Endodermal cell (in vitro differentiated cells): ENCODE measurements around the gene PRR14L. TPM values are rescaled to one million over a fixed set of nuclear protein-coding genes. Genes with fewer than 3 reads are reported as not detected.

Experiments
- DNase-seq: peaks from one replicate; pipeline ENCODE4 v3.0.0-alpha.2; 2017
- H3K27ac ChIP-seq: 2 replicates; pipeline ENCODE4 v1.5.1; 2013; ENCODE audit warnings: mild to moderate bottlenecking, low read depth, low read length, moderate library complexity
- H3K27me3 ChIP-seq: 2 replicates; pipeline ENCODE4 v1.6.1; 2013; ENCODE audit warnings: mild to moderate bottlenecking, low read length, moderate library complexity; ENCODE audit not compliant: insufficient read depth, control insufficient read depth, poor library complexity, severe bottlenecking
- H3K36me3 ChIP-seq: 2 replicates; pipeline ENCODE4 v1.7.0; 2013; ENCODE audit warnings: mild to moderate bottlenecking, low read length, moderate library complexity; ENCODE audit not compliant: control insufficient read depth, insufficient read depth
- H3K4me1 ChIP-seq: one replicate; pipeline ENCODE4 v1.7.0; 2013; ENCODE audit warnings: low read length; ENCODE audit not compliant: control insufficient read depth, insufficient read depth
- H3K4me3 ChIP-seq: 2 replicates; pipeline ENCODE4 v1.5.1; 2013; ENCODE audit warnings: mild to moderate bottlenecking, low read length, moderate library complexity
- H3K9ac ChIP-seq: 2 replicates; pipeline ENCODE4 v1.6.1; 2013; ENCODE audit warnings: mild to moderate bottlenecking, low read length, moderate library complexity; ENCODE audit not compliant: poor library complexity, severe bottlenecking; ENCODE audit errors: extremely low read depth
- H3K9me3 ChIP-seq: 2 replicates; pipeline ENCODE4 v1.6.1; 2013; ENCODE audit warnings: mild to moderate bottlenecking, low read length, moderate library complexity; ENCODE audit not compliant: control insufficient read depth
- H3K27ac Mint-ChIP-seq: 2 replicates; pipeline ENCODE4 v1.8.0; 2020; ENCODE audit warnings: mixed read lengths
- H3K27me3 Mint-ChIP-seq: 2 replicates; pipeline ENCODE4 v1.8.0; 2021; ENCODE audit warnings: mild to moderate bottlenecking, mixed read lengths; ENCODE audit not compliant: insufficient read depth
- H3K36me3 Mint-ChIP-seq: 2 replicates; pipeline ENCODE4 v1.8.0; 2020; ENCODE audit warnings: low read depth, mixed read lengths
- H3K4me1 Mint-ChIP-seq: 2 replicates; pipeline ENCODE4 v1.8.0; 2020; ENCODE audit warnings: mixed read lengths
- H3K4me3 Mint-ChIP-seq: 2 replicates; pipeline ENCODE4 v1.8.0; 2020; ENCODE audit warnings: mild to moderate bottlenecking, moderate library complexity, mixed read lengths
- H3K9me3 Mint-ChIP-seq: 2 replicates; pipeline ENCODE4 v1.8.0; 2020; ENCODE audit warnings: mild to moderate bottlenecking, mixed read lengths
- CTCF ChIP-seq: fragments of 200-600 bp; sonication (generic); conservative IDR thresholded peaks from 2 replicates; pipeline ENCODE4 v1.5.0; 2021; ENCODE audit warnings: antibody characterized with exemption, mild to moderate bottlenecking
- WGBS, 2 experiments: methylation state at CpG; one replicate each; pipeline versions ENCODE4 v1.1.5 to v1.1.7; 2013; ENCODE audit warnings: missing lambda C conversion rate in 2 of 2, mixed read lengths in 1 of 2; ENCODE audit not compliant: insufficient coverage in 1 of 2, insufficient read length in 1 of 2; 5-methylcytosine and 5-hydroxymethylcytosine counted together
- total RNA-seq, 2 donors: library from RNA; stranded (reverse); fragmentation: NEBNext Ultra II Directional in 1 of 2; extraction: Animal tissue kit (Norgen Biotek cat#: 25700) in 1 of 2; gene quantifications; 2 replicates in 1 of 2; 3 replicates in 1 of 2; pipeline ENCODE4 v1.2.1, GENCODE V29; 2021

The PRR14L gene
- total RNA-seq, 2 donors from 2014 or later: 105 to 131 TPM

GRCh38 chr22:31659246-31659645 lies 90.7 kb downstream of the PRR14L start:
- no peak overlapping the region for H3K27ac ChIP-seq
- H3K27me3 Mint-ChIP-seq: no peaks in the 10 kb centered on the region

GRCh38 chr22:31654408-31654807 lies 95.5 kb downstream of the PRR14L start:
- H3K27ac ChIP-seq: no peak overlapping the region
- H3K9ac ChIP-seq: no peak overlapping the region
- Mint-ChIP-seq H3K27me3 (no peaks in the 10 kb centered on the region), H3K4me1 (no peaks in the 10 kb centered on the region), H3K9me3 (no peaks in the 10 kb centered on the region), H3K36me3 (peaks cover 15% of the 10 kb centered on the region), H3K27ac (no peak overlapping the region), H3K4me3 (no peak overlapping the region)
- TF ChIP-seq CTCF: no peak
- H3K4me1 ChIP-seq: no peaks in the 10 kb centered on the region
- H3K9me3 ChIP-seq: no peaks in the 10 kb centered on the region
- no peaks in the 10 kb centered on the region for H3K27me3 ChIP-seq
- H3K4me3 ChIP-seq: no peak overlapping the region
- DNase-seq: no peak
- WGBS, 2 experiments: 89 to 96% methylated on average over 3 to 5 of the region's 5 CpGs
- H3K36me3 ChIP-seq: peaks cover 13% of the 10 kb centered on the region

More at GRCh38 chr22:31659246-31659645, 90.7 kb downstream of the PRR14L start:
- Histone ChIP-seq H3K36me3 (peaks cover 4% of the 10 kb centered on the region), H3K9ac (no peak overlapping the region), H3K27me3 (no peaks in the 10 kb centered on the region), H3K4me3 (no peak overlapping the region), H3K4me1 (no peaks in the 10 kb centered on the region), H3K9me3 (no peaks in the 10 kb centered on the region)
- DNase-seq: no peak
- 91 to 100% methylated on average over 6 to 7 of the region's 7 CpGs for WGBS, 2 experiments
- no peaks in the 10 kb centered on the region for H3K9me3 Mint-ChIP-seq
- no peak overlapping the region for H3K4me3 Mint-ChIP-seq
- H3K27ac Mint-ChIP-seq: no peak overlapping the region
- TF ChIP-seq CTCF: no peak
- H3K36me3 Mint-ChIP-seq: peaks cover 7% of the 10 kb centered on the region
- H3K4me1 Mint-ChIP-seq: peaks cover 5% of the 10 kb centered on the region

DNA sequence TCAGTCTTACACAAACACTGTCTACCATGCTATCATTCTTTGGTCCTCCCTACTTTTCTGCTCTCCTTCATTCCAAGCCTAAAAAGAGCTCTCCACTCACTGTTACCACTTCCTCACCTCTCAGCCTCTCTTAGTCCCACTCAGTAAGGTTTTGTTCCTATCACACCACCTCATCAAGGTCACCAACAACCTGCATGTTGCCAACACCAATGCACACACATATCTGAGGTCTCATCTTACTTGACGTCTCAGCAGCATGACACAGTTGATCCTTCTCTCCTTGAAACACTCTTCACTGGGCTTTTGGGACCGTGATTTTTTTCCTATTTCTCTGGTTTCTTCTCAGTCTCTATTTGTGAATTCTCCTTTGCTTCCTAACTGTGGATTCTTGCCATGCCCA lies 96.0 kb downstream of the PRR14L start:
- H3K27ac Mint-ChIP-seq: no peak overlapping the region
- H3K9me3 Mint-ChIP-seq: no peaks in the 10 kb centered on the region
- no peak for TF ChIP-seq CTCF
- Histone ChIP-seq H3K9ac (no peak overlapping the region), H3K27ac (no peak overlapping the region), H3K36me3 (peaks cover 15% of the 10 kb centered on the region), H3K4me1 (no peaks in the 10 kb centered on the region), H3K9me3 (no peaks in the 10 kb centered on the region), H3K27me3 (no peaks in the 10 kb centered on the region), H3K4me3 (no peak overlapping the region)
- no peaks in the 10 kb centered on the region for H3K4me1 Mint-ChIP-seq
- H3K27me3 Mint-ChIP-seq: no peaks in the 10 kb centered on the region
- WGBS, 2 experiments: 90 to 100% methylated on average over 2 of the region's 2 CpGs
- no peak overlapping the region for H3K4me3 Mint-ChIP-seq
- H3K36me3 Mint-ChIP-seq: peaks cover 19% of the 10 kb centered on the region
- no peak for DNase-seq
